ENCODE measurements around the gene FAM53A. TPM values are rescaled to one million over a fixed set of nuclear protein-coding genes. Genes with fewer than 3 reads are reported as not detected.
"Not testable (repeated sequence)": the region's sequence is repeated elsewhere in the genome, so short reads cannot be mapped to it uniquely, and the experiment has no call there.

FAM53A gene
- total and polyA plus RNA-seq, 10 of the 15 experiments (the other 5 are each of a cell fraction or from before 2014, with no cell fraction given): 0.02 to 0.87 (median 0.38) TPM; not detected in 2

GRCh38 chr4:1641671-1642070 lies 42.4 kb downstream of the FAM53A start:
- TF ChIP-seq SPI1 (IDR thresholded peaks at IDR 0.05; ENCODE audit: borderline replicate concordance, insufficient read depth, low read depth, low read length) (no peak), BMI1 (IDR thresholded peaks at IDR 0.05; ENCODE audit: borderline replicate concordance) (no peak), ZNF24 (IDR thresholded peaks at IDR 0.05) (no peak), RAD51 (IDR thresholded peaks at IDR 0.05) (no peak)
- Histone ChIP-seq H3K4me1 (ENCODE audit: control insufficient read depth, insufficient read depth, low read length) (no peaks in the 10 kb centered on the region), H2AFZ (ENCODE audit: control insufficient read depth, low read depth, low read length) (no peak overlapping the region), H3K9ac (ENCODE audit: control insufficient read depth, insufficient read depth, low read length) (no peak overlapping the region), H4K20me1 (ENCODE audit: control insufficient read depth, insufficient read depth) (no peaks in the 10 kb centered on the region), H3K4me3 (no peak overlapping the region), H3K4me2 (ENCODE audit: control insufficient read depth, insufficient read depth) (no peak overlapping the region), H3K9me3 (replicated peaks; ENCODE audit: control insufficient read depth, insufficient read depth, low read length) (no peaks in the 10 kb centered on the region), H3K27ac (ENCODE audit: control insufficient read depth, insufficient read depth) (no peak overlapping the region), H3K27me3 (replicated peaks in 1 of 2; ENCODE audit: control insufficient read depth in 2 of 2, insufficient read depth in 2 of 2, low read length in 1 of 2) (no peaks in the 10 kb centered on the region), H3K36me3 (ENCODE audit: control insufficient read depth in 2 of 2, insufficient read depth in 2 of 2, low read length in 1 of 2) (no peaks in the 10 kb centered on the region), H3K79me2 (ENCODE audit: control insufficient read depth, insufficient read depth, low read length) (no peaks in the 10 kb centered on the region)
- ChIA-PET SMC1A (ENCODE audit: uncharacterized antibody, unreplicated experiment) (no interaction called here), RAD21 (ENCODE audit: unreplicated experiment) (no interaction called here), CTCF (no interaction called here), POLR2A (no interaction called here)
- in situ Hi-C loops (cut with MboI) (no loop called here), intact Hi-C loops (cut with micrococcal nuclease; ENCODE audit: unreplicated experiment) (no loop called here)
- BruUV-seq (replicated peaks): no TSS peak
- no peak for ATAC-seq
- no peak for FAIRE-seq
- 42% methylated on average over 7 of the region's 7 CpGs for WGBS (ENCODE audit: insufficient coverage, insufficient replicate concordance, low lambda C conversion rate, missing lambda C conversion rate)
- DNase-seq (ENCODE audit: low read depth, low spot score): no peak

GRCh38 chr4:1640716-1641503 lies 43.2 kb downstream of the FAM53A start:
- DNase-seq (ENCODE audit: low read depth, low spot score); H3K27ac ChIP-seq (ENCODE audit: control insufficient read depth, insufficient read depth); H3K4me1 ChIP-seq (ENCODE audit: control insufficient read depth, insufficient read depth, low read length); BruUV-seq (replicated peaks); H4K20me1 ChIP-seq (ENCODE audit: control insufficient read depth, insufficient read depth); H3K9ac ChIP-seq (ENCODE audit: control insufficient read depth, insufficient read depth, low read length); CTCF ChIA-PET; in situ Hi-C loops (cut with MboI); H2AFZ ChIP-seq (ENCODE audit: control insufficient read depth, low read depth, low read length); H3K79me2 ChIP-seq (ENCODE audit: control insufficient read depth, insufficient read depth, low read length); H3K36me3 ChIP-seq (ENCODE audit: control insufficient read depth in 2 of 2, insufficient read depth in 2 of 2, low read length in 1 of 2); H3K27me3 ChIP-seq (replicated peaks in 1 of 2; ENCODE audit: control insufficient read depth in 2 of 2, insufficient read depth in 2 of 2, low read length in 1 of 2); RAD21 ChIA-PET (ENCODE audit: unreplicated experiment); FAIRE-seq; H3K4me3 ChIP-seq; H3K4me2 ChIP-seq (ENCODE audit: control insufficient read depth, insufficient read depth); POLR2A ChIA-PET; H3K9me3 ChIP-seq (replicated peaks; ENCODE audit: control insufficient read depth, insufficient read depth, low read length); SMC1A ChIA-PET (ENCODE audit: uncharacterized antibody, unreplicated experiment); intact Hi-C loops (cut with micrococcal nuclease; ENCODE audit: unreplicated experiment); ATAC-seq: not testable (repeated sequence)
- 59% methylated on average over 34 of the region's 35 CpGs for WGBS (ENCODE audit: insufficient coverage, insufficient replicate concordance, low lambda C conversion rate, missing lambda C conversion rate)

Data from GM12878 (cell line).